ENCODE results near the gene DUSP7.

- TF ChIP-seq, protein P1, sequence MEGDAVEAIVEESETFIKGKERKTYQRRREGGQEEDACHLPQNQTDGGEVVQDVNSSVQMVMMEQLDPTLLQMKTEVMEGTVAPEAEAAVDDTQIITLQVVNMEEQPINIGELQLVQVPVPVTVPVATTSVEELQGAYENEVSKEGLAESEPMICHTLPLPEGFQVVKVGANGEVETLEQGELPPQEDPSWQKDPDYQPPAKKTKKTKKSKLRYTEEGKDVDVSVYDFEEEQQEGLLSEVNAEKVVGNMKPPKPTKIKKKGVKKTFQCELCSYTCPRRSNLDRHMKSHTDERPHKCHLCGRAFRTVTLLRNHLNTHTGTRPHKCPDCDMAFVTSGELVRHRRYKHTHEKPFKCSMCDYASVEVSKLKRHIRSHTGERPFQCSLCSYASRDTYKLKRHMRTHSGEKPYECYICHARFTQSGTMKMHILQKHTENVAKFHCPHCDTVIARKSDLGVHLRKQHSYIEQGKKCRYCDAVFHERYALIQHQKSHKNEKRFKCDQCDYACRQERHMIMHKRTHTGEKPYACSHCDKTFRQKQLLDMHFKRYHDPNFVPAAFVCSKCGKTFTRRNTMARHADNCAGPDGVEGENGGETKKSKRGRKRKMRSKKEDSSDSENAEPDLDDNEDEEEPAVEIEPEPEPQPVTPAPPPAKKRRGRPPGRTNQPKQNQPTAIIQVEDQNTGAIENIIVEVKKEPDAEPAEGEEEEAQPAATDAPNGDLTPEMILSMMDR (conservative IDR thresholded peaks at IDR 0.05; ENCODE audit: low read depth, low read length): no peak
- no peak for TF ChIP-seq EZH2 (IDR thresholded peaks at IDR 0.05; ENCODE audit: low read length, unreplicated experiment)
These were observed 49.1 kb downstream of the DUSP7 start for GRCh38 chr3:52007291-52007690.
